Heart left ventricle (tissue), 16 donors: ENCODE data around the gene BROX. TPM values are rescaled to one million over a fixed set of nuclear protein-coding genes. Genes with fewer than 3 reads are reported as not detected.
"Not testable (repeated sequence)": the region's sequence is repeated elsewhere in the genome, so short reads cannot be mapped to it uniquely, and the experiment has no call there.

Source experiments
- ATAC-seq, 4 donors: fragments of 200-7000 bp; cut with Tn5 transposase; one replicate each; pipeline ENCODE4 v1.9.1; 2020 to 2022; ENCODE audit warnings: moderate library complexity in 4 of 4, mild to moderate bottlenecking in 3 of 4, moderate number of reproducible peaks in 1 of 4
- DNase-seq, 5 donors: peaks; one replicate each; pipeline ENCODE4 v3.0.0-alpha.2; 2020
- H3K27ac ChIP-seq, 12 donors: fragments of 200-600 bp; sonication (generic) in 4 of 12; one replicate each; pipeline versions ENCODE4 v1.5.0 to v1.8.0; 2016 to 2022; ENCODE audit warnings: mild to moderate bottlenecking in 2 of 12
- H3K27me3 ChIP-seq, 9 donors: fragments of 200-600 bp; sonication (generic) in 2 of 9; one replicate each; pipeline versions ENCODE4 v1.5.1 to v1.8.0; 2016 to 2022; ENCODE audit warnings: mild to moderate bottlenecking in 3 of 9
- H3K36me3 ChIP-seq, 9 donors: fragments of 200-600 bp; sonication (generic) in 2 of 9; one replicate each; pipeline versions ENCODE4 v1.5.0 to v1.8.0; 2018 to 2022; ENCODE audit warnings: mild to moderate bottlenecking in 2 of 9
- H3K4me1 ChIP-seq, 12 donors: fragments of 200-600 bp; sonication (generic) in 4 of 12; one replicate each; pipeline versions ENCODE4 v1.5.0 to v1.8.0; 2016 to 2022; ENCODE audit warnings: mild to moderate bottlenecking in 3 of 12
- H3K4me3 ChIP-seq, 12 donors: fragments of 200-600 bp; sonication (generic) in 4 of 12; one replicate each; pipeline versions ENCODE4 v1.5.0 to v1.8.0; 2017 to 2022; ENCODE audit warnings: mild to moderate bottlenecking in 9 of 12, moderate library complexity in 4 of 12
- H3K9me3 ChIP-seq, 12 donors: fragments of 200-600 bp; sonication (generic) in 4 of 12; one replicate each; pipeline versions ENCODE4 v1.5.0 to v1.8.0; 2016 to 2022; ENCODE audit warnings: mild to moderate bottlenecking in 1 of 12
- POLR2A ChIP-seq, 2 donors: fragments of 450-650 bp; IDR thresholded peaks; one replicate each; pipeline ENCODE4 v1.6.1; 2017; ENCODE audit warnings: antibody characterized with exemption in 2 of 2, mild to moderate bottlenecking in 2 of 2, moderate library complexity in 2 of 2
- WGBS, 4 donors: extraction: QIAGEN DNeasy Blood & Tissue Kit in 2 of 4; methylation state at CpG; one replicate each; pipeline versions ENCODE4 v1.1.5 to v1.1.7; 2013 to 2018; 5-methylcytosine and 5-hydroxymethylcytosine counted together
- intact Hi-C, 10 donors: fragments of 100-400 bp; cut with DNase I; formaldehyde crosslinking; loops; one replicate each; pipeline versions ENCODE4 v1.11.1 to v1.14.2; 2022
- polyA plus RNA-seq, 2 donors: library from polyadenylated mRNA; stranded (reverse); fragments of 200-250 nt; gene quantifications; one replicate each; pipeline ENCODE4 v1.2.3, GENCODE V29; 2013
- total RNA-seq, 9 donors: library from RNA; depleted of rRNA in 2 of 9; stranded (reverse); fragments of >200 nt in 2 of 9; fragmentation: NEBNext Ultra II Directional in 3 of 9; extraction: Animal tissue kit (Norgen Biotek cat#: 25700) in 3 of 9; gene quantifications; one replicate each; pipeline versions ENCODE4 v1.1.0 to v1.2.4, GENCODE V29; 2016 to 2023
- TF ChIP-seq, protein P1 (sequence below), 12 donors: fragments of 200-600 bp; sonication (generic) in 4 of 12; IDR thresholded peaks; one replicate each; pipeline versions ENCODE4 v1.5.0 to v1.8.0; 2018 to 2022; ENCODE audit warnings: antibody characterized with exemption in 12 of 12, mild to moderate bottlenecking in 5 of 12
- donor health status: ischemic (EF 13 %, LVEDD 7.1; RV severe dilation, severe dysfunction).
- donor health status: healthy with polysubstance abuse.
- donor health status: DM: no; HTN: yes; CAD: no.
- donor health status: DM: no; HTN: no; CAD: no.
- donor health status: ischemic (EF 25% LVEDD 6.9; RV normal size, moderate dysfunction).
- donor health status: ischemic (EF 25% LVEDD 5.7; RV mildly dilated, moderate dysfunction).
- donor health status: healthy.
- donor health status: DM: yes; HTN: yes; CAD: no.
- donor health status: ischemic (EF 35%, LVEDD 5.7; RV mildly dilated, moderate dysfunction).
- donor health status: nonischemic (EF 11% LVEDD 7.7; RV severe dilation, severe dysfunction).
- donor health status: DM: yes; HTN: yes; CAD: no.
- donor health status: PGD.
- donor health status: ischemic (EF 29% LVEDD 5.4; RV normal size, mild dysfunction).
- donor health status: nonischemic (EF 23%, LVEDD 6.1; RV moderate dilation, normal function).

BROX gene
- total and polyA plus RNA-seq, 11 donors: 10.1 to 51.1 (median 33.0) TPM

DNA sequence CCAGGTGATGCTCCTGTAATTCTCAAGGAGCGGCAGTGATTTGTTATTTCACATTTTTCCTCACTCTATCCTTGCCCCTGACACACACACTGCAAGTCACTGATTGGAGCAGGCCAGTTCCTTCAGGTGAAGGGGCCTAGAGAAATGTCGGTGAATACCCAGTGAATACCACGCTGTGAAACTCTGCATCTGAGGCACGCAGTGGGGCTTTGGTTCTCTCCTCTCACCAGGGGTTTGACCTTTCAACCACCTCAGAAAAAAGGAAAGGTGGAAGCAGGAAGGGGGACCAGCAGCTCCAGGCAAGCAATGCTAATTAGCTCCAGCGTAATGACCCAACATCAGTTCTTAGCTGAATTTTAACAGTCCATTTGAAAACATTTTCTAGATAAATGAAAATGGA, 24.1 kb downstream of the BROX start:
- TF ChIP-seq, protein P1, sequence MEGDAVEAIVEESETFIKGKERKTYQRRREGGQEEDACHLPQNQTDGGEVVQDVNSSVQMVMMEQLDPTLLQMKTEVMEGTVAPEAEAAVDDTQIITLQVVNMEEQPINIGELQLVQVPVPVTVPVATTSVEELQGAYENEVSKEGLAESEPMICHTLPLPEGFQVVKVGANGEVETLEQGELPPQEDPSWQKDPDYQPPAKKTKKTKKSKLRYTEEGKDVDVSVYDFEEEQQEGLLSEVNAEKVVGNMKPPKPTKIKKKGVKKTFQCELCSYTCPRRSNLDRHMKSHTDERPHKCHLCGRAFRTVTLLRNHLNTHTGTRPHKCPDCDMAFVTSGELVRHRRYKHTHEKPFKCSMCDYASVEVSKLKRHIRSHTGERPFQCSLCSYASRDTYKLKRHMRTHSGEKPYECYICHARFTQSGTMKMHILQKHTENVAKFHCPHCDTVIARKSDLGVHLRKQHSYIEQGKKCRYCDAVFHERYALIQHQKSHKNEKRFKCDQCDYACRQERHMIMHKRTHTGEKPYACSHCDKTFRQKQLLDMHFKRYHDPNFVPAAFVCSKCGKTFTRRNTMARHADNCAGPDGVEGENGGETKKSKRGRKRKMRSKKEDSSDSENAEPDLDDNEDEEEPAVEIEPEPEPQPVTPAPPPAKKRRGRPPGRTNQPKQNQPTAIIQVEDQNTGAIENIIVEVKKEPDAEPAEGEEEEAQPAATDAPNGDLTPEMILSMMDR (IDR thresholded peaks at IDR 0.05): no peak
- TF ChIP-seq POLR2A (IDR thresholded peaks at IDR 0.05): no peak

DNA sequence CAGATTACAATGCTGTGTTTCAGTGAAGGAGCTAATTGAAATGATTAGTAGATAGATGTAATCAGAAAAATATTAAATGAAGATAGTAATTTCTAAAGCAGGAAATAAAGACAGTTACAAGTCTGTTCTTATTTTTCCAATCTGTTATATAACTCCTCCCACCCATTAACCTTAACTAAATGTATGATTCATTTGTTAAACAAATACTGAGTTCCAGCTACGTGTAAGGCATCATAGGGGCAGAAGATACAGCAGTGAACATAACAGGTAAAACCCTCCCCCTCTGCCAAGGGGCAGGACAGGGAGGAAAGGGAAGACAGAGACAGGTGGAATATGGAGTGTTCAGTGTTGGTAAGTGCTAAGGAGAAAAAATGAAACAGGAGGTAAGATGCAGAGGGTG, 24.6 kb downstream of the BROX start, which contains the start of gene FAM177B:
Gene FAM177B, plus strand, starts transcription at position 231 of the 400 bp plus-strand sequence. CDS start 9,344 bp downstream, outside the sequence.
- H3K36me3 ChIP-seq: peaks cover 0 to 55% (median 43%) of the 10 kb centered on the region in 9 donors
- intact Hi-C loops: loop anchor here in 5 of 10 donors (5.0 to 10.0 kb wide), 3 partner anchors 345 to 950 kb away; no protein-coding TSS in a partner anchor
- WGBS, 4 donors: 75 to 87% (median 84%) methylated on average over 1 of the region's 1 CpG
- H3K27me3 ChIP-seq: no peaks in the 10 kb centered on the region
- no peaks in the 10 kb centered on the region for H3K9me3 ChIP-seq
- TF ChIP-seq POLR2A (IDR thresholded peaks at IDR 0.05): no peak
- TF ChIP-seq, protein P1 (IDR thresholded peaks at IDR 0.05): no peak
- H3K4me1 ChIP-seq: peaks cover 0 to 4% (median 0%) of the 10 kb centered on the region in 12 donors
- ATAC-seq (no peak), DNase-seq (no peak)
- no peak within 1 kb of the TSS for H3K4me3 ChIP-seq
- no peak within 1 kb of the TSS for H3K27ac ChIP-seq

More for the DNA sequence above, 24.1 kb downstream of the BROX start:
- ATAC-seq (no peak), DNase-seq (no peak)
- WGBS, 4 donors: 73 to 79% (median 74%) methylated on average over 5 of the region's 5 CpGs
- Histone ChIP-seq H3K9me3 (no peaks in the 10 kb centered on the region), H3K36me3 (peaks cover 0 to 60% (median 48%) of the 10 kb centered on the region in 9 donors), H3K27me3 (no peaks in the 10 kb centered on the region), H3K4me1 (peaks cover 0 to 8% (median 0%) of the 10 kb centered on the region in 12 donors), H3K27ac (no peak overlapping the region), H3K4me3 (no peak overlapping the region)
- intact Hi-C loops: loop anchor here in 5 of 10 donors (5.0 to 10.0 kb wide), 3 partner anchors 346 to 951 kb away; no protein-coding TSS in a partner anchor

DNA sequence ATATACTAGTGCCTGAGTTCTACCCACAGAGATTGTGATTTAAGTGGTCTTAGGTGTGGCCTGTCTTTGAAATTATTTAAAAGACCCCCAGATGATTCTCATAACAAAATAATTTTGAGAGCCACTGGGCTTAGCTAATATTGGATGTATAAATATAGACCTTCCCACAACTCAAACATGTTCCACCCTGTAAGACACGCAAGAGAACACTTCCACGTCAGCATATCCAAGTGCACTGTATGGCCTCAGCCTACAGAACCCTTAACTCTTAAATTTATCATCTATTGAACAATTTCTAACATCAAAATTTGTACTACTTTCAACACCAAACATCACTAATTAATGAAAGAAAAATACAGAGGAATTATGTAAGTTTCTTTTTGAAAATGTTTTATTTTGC, 27.1 kb downstream of the BROX start:
- DNase-seq (no peak), ATAC-seq (no peak)
- Histone ChIP-seq H3K27me3 (no peaks in the 10 kb centered on the region), H3K9me3 (no peaks in the 10 kb centered on the region), H3K36me3 (peaks cover 0 to 30% (median 20%) of the 10 kb centered on the region in 9 donors), H3K27ac (no peak overlapping the region), H3K4me3 (no peak overlapping the region), H3K4me1 (no peaks in the 10 kb centered on the region)
- WGBS, 4 donors: 84 to 94% (median 90%) methylated on average over 2 of the region's 2 CpGs
- TF ChIP-seq POLR2A (IDR thresholded peaks at IDR 0.05): no peak
- TF ChIP-seq, protein P1 (IDR thresholded peaks at IDR 0.05): no peak
- intact Hi-C loops: loop anchor here in 6 of 10 donors (1.0 to 10.0 kb wide), 5 partner anchors 342 to 948 kb away; no protein-coding TSS in a partner anchor

DNA sequence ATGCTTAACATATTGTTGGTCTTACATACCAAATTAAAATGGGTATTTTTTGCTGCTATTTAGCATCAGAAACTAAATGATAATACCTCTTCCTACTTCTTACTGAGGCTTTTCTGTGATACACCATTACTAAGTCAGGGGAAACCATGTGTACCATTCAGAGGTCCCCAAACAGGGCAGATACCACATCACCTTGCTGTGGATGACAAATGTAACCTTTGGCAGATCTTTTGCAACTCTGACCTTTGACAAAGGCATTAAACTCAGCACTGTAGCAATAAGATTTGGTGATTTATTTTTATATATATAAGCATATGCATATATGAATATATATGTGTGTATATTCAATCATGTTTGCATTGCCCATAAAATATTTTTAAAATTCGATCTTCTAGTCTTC, 27.6 kb downstream of the BROX start:
- Histone ChIP-seq H3K9me3 (no peaks in the 10 kb centered on the region), H3K27me3 (no peaks in the 10 kb centered on the region), H3K36me3 (peaks cover 0 to 25% (median 17%) of the 10 kb centered on the region in 9 donors), H3K27ac (no peak overlapping the region), H3K4me3 (no peak overlapping the region), H3K4me1 (no peaks in the 10 kb centered on the region)
- WGBS, 4 donors: 78 to 92% (median 86%) methylated on average over 1 of the region's 1 CpG
- intact Hi-C loops: loop anchor here in 6 of 10 donors (1.0 to 10.0 kb wide), 5 partner anchors 341 to 947 kb away; no protein-coding TSS in a partner anchor
- ATAC-seq (no peak), DNase-seq (no peak)
- no peak for TF ChIP-seq POLR2A (IDR thresholded peaks at IDR 0.05)
- TF ChIP-seq, protein P1 (IDR thresholded peaks at IDR 0.05): no peak

DNA sequence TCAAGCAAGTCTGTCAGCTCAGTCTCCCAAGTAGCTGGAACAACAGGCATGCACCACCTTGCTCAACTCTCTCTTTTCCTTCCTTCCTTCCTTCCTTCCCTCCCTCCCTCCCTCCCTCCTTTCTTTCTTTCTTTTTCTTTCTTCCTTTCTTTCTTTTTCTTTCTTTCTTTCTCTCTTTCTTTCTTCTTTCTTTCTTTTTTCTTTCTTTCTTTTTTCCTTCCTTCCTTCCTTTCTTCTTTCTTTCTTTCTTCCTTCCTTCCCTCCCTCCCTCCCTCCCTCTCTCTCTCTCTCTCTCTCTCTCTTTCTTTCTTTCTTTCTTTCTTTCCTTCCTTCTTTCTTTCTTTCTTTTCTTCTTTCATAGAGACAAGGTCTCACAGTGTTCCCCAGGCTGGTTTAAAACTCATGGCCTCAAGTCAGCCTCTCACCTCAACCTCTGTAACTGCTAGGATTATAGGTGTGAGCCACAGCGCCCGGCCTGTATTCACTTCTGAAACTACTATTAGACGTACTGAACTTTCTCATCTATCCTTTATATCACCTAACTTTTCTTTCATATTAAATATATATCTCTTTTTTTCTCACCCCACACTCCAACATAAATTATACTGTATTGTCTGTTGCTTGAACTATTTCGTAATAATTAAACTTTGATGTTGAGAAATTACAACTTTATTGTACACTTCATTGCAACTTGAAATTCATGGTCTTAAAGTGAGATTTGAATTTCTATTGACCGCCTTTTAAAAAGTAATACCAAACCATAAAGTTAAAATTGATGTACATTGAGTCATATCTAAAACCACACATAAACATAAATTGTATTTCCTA, 29.5 kb downstream of the BROX start:
- H3K4me1 ChIP-seq, H3K9me3 ChIP-seq, H3K27me3 ChIP-seq, ATAC-seq, H3K27ac ChIP-seq, intact Hi-C loops, DNase-seq, H3K36me3 ChIP-seq, H3K4me3 ChIP-seq: not testable (repeated sequence)
- 95 to 97% (median 96%) methylated on average over 5 of the region's 5 CpGs for WGBS, 4 donors
